ENCODE measurements around the gene GPC6. TPM values are rescaled to one million over a fixed set of nuclear protein-coding genes. Genes with fewer than 3 reads are reported as not detected.

The GPC6 gene
- total and polyA plus RNA-seq, 2 donors (not counting 3 experiments of a cell fraction or from before 2014, with no cell fraction given): 0.01 TPM; not detected in 1

DNA sequence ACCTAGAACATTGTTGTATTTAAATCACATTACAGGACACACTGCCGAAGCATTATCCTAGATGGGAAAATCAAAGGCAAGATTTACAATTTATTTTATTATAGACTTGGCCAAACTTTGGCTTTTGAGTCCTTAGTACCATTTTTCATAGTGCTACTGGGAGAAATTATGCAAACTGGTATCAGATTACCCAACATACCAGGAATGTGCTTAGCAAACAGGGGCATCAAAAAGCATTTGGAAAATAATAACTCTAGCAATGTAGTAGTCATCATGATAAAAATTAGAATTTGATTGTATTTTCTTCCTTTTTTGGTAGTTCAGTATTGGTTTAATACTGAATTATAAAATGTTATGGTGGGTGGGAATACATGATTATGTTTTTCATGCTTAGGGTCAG, 34.0 kb downstream of the GPC6 start:
- POLR2A ChIA-PET: no interaction called here
- no peaks in the 10 kb centered on the region for H4K20me1 ChIP-seq (replicated peaks; ENCODE audit: control insufficient read depth, extremely low read depth, insufficient read depth, low read length)
- DNase-seq (ENCODE audit: low read depth, low spot score) (no peak), FAIRE-seq (no peak)
- no peaks in the 10 kb centered on the region for H3K27me3 ChIP-seq (ENCODE audit: control insufficient read depth in 2 of 2, insufficient read depth in 2 of 2, low read length in 2 of 2)
- H3K36me3 ChIP-seq (ENCODE audit: control insufficient read depth in 2 of 2, extremely low read depth in 1 of 2, insufficient read depth in 2 of 2, low read length in 2 of 2): no peaks in the 10 kb centered on the region
- H3K79me2 ChIP-seq (ENCODE audit: control insufficient read depth, insufficient read depth, low read length): no peaks in the 10 kb centered on the region
- H3K9me1 ChIP-seq (replicated peaks; ENCODE audit: control insufficient read depth, extremely low read depth, insufficient read depth, low read length): no peaks in the 10 kb centered on the region
- H2AFZ ChIP-seq (ENCODE audit: low read depth, low read length): no peak overlapping the region
- no peak overlapping the region for H3K4me3 ChIP-seq (replicated peaks in 1 of 3; ENCODE audit: insufficient read depth in 1 of 3, low read depth in 1 of 3, low read length in 3 of 3)
- H3K4me1 ChIP-seq (ENCODE audit: control insufficient read depth, extremely low read depth, insufficient read depth, low read length): no peaks in the 10 kb centered on the region
- no TSS peak for BruUV-seq (replicated peaks)
- H3K27ac ChIP-seq (ENCODE audit: insufficient read depth, low read depth, low read length): no peak overlapping the region
- CTCF ChIA-PET: no interaction called here
- dilution Hi-C loops (cut with MboI; ENCODE audit: extremely low pct_ligation_motif_present, low sequenced_read_pairs): no loop called here
- intact Hi-C loops (cut with micrococcal nuclease): no loop called here
- H3K9me3 ChIP-seq (replicated peaks; ENCODE audit: control insufficient read depth, insufficient read depth, low read length): peaks cover 7% of the 10 kb centered on the region
- H3K9ac ChIP-seq (replicated peaks; ENCODE audit: extremely low read depth, insufficient read depth, low read length): no peak overlapping the region
- no peak overlapping the region for H3K4me2 ChIP-seq (ENCODE audit: insufficient read depth, low read length)
- no peak for TF ChIP-seq POLR2A (IDR thresholded peaks at IDR 0.05; ENCODE audit: low read depth, low read length)
- no peak for TF ChIP-seq GATA2 (IDR thresholded peaks at IDR 0.05; ENCODE audit: insufficient read depth, insufficient read length, low read depth, low read length)
- no peak for TF ChIP-seq POLR2AphosphoS5 (IDR thresholded peaks at IDR 0.05; ENCODE audit: insufficient read depth, low read depth, low read length)

DNA sequence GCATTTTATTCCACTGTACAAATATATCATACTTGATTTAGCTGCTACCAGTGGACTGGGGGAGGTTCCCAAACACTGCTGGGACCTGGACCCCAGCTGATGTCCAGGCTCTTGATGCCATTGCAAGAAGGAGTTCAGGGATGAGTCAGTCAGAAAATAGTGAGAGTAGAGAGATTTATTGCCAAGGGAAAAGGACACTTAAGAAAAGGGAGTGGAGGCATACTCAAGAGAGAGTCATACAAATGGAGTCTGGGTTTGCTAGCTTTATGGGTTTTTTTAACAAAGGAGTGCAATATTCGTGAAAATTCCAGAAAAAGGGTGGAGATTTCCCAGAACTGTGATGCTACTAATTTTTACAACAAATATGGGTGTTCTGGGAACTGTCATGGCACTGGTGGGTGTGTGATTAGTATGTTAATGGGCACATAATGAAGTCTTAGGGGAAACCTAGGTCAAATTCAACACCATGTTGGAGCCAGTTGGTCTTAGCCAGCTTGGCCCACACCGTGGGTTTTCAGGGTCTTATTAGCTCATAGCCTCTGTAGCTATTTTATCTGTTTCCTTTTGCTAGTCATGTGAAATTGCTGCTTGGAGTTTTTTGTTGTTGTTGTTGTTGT, 36.2 kb downstream of the GPC6 start:
- Histone ChIP-seq H3K4me3 (replicated peaks in 1 of 3; ENCODE audit: insufficient read depth in 1 of 3, low read depth in 1 of 3, low read length in 3 of 3) (no peak overlapping the region), H3K79me2 (ENCODE audit: control insufficient read depth, insufficient read depth, low read length) (no peaks in the 10 kb centered on the region), H3K4me1 (ENCODE audit: control insufficient read depth, extremely low read depth, insufficient read depth, low read length) (no peaks in the 10 kb centered on the region), H4K20me1 (replicated peaks; ENCODE audit: control insufficient read depth, extremely low read depth, insufficient read depth, low read length) (no peaks in the 10 kb centered on the region), H3K27ac (ENCODE audit: insufficient read depth, low read depth, low read length) (no peak overlapping the region), H3K9me3 (replicated peaks; ENCODE audit: control insufficient read depth, insufficient read depth, low read length) (peaks cover 5% of the 10 kb centered on the region), H3K9ac (replicated peaks; ENCODE audit: extremely low read depth, insufficient read depth, low read length) (no peak overlapping the region), H3K4me2 (ENCODE audit: insufficient read depth, low read length) (no peak overlapping the region), H3K36me3 (ENCODE audit: control insufficient read depth in 2 of 2, extremely low read depth in 1 of 2, insufficient read depth in 2 of 2, low read length in 2 of 2) (no peaks in the 10 kb centered on the region), H3K27me3 (ENCODE audit: control insufficient read depth in 2 of 2, insufficient read depth in 2 of 2, low read length in 2 of 2) (no peaks in the 10 kb centered on the region), H2AFZ (ENCODE audit: low read depth, low read length) (no peak overlapping the region), H3K9me1 (replicated peaks; ENCODE audit: control insufficient read depth, extremely low read depth, insufficient read depth, low read length) (no peaks in the 10 kb centered on the region)
- intact Hi-C loops (cut with micrococcal nuclease) (no loop called here), dilution Hi-C loops (cut with MboI; ENCODE audit: extremely low pct_ligation_motif_present, low sequenced_read_pairs) (no loop called here)
- CTCF ChIA-PET: no interaction called here
- no peak for DNase-seq (ENCODE audit: low read depth, low spot score)
- TF ChIP-seq FOS (IDR thresholded peaks at IDR 0.05; ENCODE audit: borderline replicate concordance, insufficient read depth, low read length) (no peak), POLR2AphosphoS5 (IDR thresholded peaks at IDR 0.05; ENCODE audit: insufficient read depth, low read depth, low read length) (no peak), GATA2 (IDR thresholded peaks at IDR 0.05; ENCODE audit: insufficient read depth, insufficient read length, low read depth, low read length) (no peak), POLR2A (IDR thresholded peaks at IDR 0.05; ENCODE audit: low read depth, low read length) (no peak), MYC (IDR thresholded peaks at IDR 0.05; ENCODE audit: low read depth, low read length) (no peak), JUN (IDR thresholded peaks at IDR 0.05; ENCODE audit: borderline replicate concordance, insufficient read depth, insufficient read length, low read depth) (no peak), EZH2 (IDR thresholded peaks at IDR 0.05; ENCODE audit: borderline replicate concordance, low read depth, low read length, severe bottlenecking) (no peak)
- TF ChIP-seq, protein P1, sequence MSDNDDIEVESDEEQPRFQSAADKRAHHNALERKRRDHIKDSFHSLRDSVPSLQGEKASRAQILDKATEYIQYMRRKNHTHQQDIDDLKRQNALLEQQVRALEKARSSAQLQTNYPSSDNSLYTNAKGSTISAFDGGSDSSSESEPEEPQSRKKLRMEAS (IDR thresholded peaks at IDR 0.05; ENCODE audit: insufficient read depth, insufficient read length): no peak
- TF ChIP-seq, protein P2, sequence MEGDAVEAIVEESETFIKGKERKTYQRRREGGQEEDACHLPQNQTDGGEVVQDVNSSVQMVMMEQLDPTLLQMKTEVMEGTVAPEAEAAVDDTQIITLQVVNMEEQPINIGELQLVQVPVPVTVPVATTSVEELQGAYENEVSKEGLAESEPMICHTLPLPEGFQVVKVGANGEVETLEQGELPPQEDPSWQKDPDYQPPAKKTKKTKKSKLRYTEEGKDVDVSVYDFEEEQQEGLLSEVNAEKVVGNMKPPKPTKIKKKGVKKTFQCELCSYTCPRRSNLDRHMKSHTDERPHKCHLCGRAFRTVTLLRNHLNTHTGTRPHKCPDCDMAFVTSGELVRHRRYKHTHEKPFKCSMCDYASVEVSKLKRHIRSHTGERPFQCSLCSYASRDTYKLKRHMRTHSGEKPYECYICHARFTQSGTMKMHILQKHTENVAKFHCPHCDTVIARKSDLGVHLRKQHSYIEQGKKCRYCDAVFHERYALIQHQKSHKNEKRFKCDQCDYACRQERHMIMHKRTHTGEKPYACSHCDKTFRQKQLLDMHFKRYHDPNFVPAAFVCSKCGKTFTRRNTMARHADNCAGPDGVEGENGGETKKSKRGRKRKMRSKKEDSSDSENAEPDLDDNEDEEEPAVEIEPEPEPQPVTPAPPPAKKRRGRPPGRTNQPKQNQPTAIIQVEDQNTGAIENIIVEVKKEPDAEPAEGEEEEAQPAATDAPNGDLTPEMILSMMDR (IDR thresholded peaks at IDR 0.05; ENCODE audit: extremely low read depth in 1 of 2, insufficient read depth in 1 of 2, low read depth in 1 of 2, low read length in 2 of 2): no peak
- BruUV-seq (replicated peaks): no TSS peak
- POLR2A ChIA-PET: no interaction called here
- no peak for FAIRE-seq

Data from endothelial cell of umbilical vein (primary cell).